Fibroblast of lung (primary cell): ENCODE results near the gene KDM2A.

Experiments
- EZH2 ChIP-seq: IDR thresholded peaks from 2 replicates; pipeline ENCODE4 v1.5.1; 2012; ENCODE audit warnings: low read length, control low read depth, mild to moderate bottlenecking; ENCODE audit errors: missing control alignments
- TF ChIP-seq, protein P1 (sequence below), 2 donors: IDR thresholded peaks in 1 of 2; conservative IDR thresholded peaks in 1 of 2; 1 replicate in 1 of 2; 2 replicates in 1 of 2; pipeline ENCODE4 v1.5.1; 2011 to 2012; ENCODE audit warnings: low read length in 2 of 2, control low read depth in 1 of 2, inconsistent platforms in 1 of 2, low read depth in 1 of 2, mild to moderate bottlenecking in 1 of 2

DNA sequence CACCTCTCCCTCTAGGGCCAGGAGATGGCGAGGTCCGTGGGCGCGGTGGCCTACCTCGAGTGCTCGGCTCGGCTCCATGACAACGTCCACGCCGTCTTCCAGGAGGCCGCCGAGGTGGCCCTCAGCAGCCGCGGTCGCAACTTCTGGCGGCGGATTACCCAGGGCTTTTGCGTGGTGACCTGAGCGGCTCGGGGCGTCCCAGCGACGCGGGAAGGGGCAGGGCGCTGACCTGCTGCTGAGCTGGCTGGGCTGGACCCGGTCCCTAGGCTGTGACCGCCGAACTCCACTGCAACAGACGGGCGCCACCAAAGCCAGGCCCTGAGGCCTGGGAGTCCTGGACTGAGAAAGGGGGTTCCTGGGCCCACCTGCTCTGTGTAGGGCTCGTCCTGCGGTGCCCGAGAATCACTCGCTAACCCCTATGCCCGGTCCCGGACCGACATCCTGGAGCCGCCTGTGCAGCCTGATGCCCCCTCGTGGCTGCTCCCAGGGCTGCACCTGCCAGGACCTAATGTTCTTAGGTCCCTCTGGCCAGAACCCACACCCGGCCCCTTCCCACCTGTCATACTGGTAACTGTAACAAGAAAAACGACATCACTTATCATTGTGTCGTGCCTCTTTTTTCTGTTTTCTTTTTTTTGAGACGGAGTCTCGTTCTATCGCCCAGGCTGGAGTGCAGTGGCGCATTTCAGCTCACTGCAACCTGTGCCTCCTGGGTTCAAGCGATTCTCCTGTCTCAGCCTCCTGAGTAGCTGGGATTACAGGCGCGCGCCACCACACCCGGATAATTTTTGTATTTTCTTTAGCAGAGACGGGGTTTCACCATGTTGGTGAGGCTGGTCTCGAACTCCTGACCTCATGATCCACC, 47.4 kb upstream of the KDM2A start:
- TF ChIP-seq, protein P1, sequence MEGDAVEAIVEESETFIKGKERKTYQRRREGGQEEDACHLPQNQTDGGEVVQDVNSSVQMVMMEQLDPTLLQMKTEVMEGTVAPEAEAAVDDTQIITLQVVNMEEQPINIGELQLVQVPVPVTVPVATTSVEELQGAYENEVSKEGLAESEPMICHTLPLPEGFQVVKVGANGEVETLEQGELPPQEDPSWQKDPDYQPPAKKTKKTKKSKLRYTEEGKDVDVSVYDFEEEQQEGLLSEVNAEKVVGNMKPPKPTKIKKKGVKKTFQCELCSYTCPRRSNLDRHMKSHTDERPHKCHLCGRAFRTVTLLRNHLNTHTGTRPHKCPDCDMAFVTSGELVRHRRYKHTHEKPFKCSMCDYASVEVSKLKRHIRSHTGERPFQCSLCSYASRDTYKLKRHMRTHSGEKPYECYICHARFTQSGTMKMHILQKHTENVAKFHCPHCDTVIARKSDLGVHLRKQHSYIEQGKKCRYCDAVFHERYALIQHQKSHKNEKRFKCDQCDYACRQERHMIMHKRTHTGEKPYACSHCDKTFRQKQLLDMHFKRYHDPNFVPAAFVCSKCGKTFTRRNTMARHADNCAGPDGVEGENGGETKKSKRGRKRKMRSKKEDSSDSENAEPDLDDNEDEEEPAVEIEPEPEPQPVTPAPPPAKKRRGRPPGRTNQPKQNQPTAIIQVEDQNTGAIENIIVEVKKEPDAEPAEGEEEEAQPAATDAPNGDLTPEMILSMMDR (conservative IDR thresholded peaks at IDR 0.05 in 1 of 2, IDR thresholded peaks at IDR 0.05 in 1 of 2; ENCODE audit: low read depth in 1 of 2, low read length in 2 of 2): peak; percentile 65 to 78
- no peak for TF ChIP-seq EZH2
